LHCN-M2 (cell line): ENCODE results near the gene TACC2. TPM values are rescaled to one million over a fixed set of nuclear protein-coding genes. Genes with fewer than 3 reads are reported as not detected.
A peak's percentile ranks its signal among the peaks of the same experiment; 100 is the strongest.

Source experiments
- DNase-seq: peaks from one replicate; pipeline ENCODE4 v3.0.0-alpha.2; 2012; ENCODE audit warnings: low read depth
- total RNA-seq: library from RNA; depleted of rRNA; stranded (reverse); fragments of >200 nt; gene quantifications from 2 replicates; pipeline ENCODE4 v1.2.3, GENCODE V29; 2014; rRNA removed

TACC2 gene
- total RNA-seq, 1 experiment from 2014 or later: 11.3 TPM

DNA sequence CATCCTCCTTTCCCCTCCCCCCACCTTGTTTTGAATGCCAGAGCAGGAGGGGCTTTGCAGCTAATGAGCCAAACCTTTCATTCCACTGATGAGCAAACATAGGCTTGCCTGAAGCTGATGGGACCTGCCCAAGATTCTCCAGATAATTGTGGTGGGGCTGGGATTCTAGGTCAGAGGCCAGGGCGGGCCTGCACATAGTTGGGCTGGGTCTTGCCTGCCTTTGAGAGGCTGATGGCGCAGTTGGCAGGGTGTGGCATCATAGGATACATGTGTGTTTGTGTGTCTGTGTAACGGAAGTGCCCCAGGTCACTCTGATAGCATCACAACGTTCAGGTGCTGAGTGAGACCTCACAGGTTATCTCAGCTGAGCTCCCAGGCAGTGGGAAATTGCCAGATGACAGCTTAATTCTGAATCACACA lies 305.0 kb downstream of the TACC2 start:
- DNase-seq: no peak

DNA sequence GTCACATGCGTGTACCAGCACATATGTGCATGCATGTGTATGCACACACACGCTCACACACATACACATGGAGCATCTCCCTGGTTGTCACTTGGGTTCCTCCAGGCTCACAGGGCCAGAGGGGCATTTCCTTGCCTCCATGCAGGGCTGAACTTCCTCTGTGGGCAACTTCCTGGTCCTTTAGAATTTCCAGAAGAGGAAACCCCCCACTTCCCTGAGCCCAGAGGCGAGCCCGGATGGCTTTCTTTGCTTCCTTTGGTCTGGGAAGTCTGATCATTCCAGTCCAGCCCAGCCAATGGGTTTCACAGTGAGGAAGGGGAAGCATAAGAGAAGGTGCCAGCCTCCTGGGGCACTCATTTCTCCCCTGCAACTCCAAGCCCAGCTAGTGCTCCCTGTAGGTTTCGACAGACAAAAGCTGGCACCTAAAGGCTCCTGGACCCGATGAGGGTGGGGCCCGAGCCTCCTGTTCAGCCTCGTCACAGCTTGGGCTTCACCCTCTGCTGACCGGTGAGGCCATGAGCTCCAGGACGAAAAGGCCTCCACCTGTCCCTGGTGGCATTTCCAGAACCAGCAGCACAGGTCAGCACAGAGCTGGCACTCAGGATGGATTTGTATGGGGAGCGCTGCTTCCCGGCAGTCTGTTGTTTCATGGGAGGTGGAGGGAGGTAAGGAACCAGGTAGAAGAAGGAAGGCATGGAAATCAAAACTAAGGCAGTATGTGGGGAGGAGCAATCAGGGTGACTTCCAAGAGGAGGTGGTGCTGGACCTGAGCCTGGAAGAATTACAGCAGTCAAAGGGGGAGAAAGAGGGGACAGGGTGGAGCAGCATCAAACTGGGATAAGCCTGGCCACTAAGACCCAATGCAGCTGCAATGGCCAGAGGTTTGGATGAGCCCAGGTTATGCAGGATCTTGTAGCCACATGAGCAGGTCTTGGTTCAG lies 305.8 kb downstream of the TACC2 start:
- no peak for DNase-seq

DNA sequence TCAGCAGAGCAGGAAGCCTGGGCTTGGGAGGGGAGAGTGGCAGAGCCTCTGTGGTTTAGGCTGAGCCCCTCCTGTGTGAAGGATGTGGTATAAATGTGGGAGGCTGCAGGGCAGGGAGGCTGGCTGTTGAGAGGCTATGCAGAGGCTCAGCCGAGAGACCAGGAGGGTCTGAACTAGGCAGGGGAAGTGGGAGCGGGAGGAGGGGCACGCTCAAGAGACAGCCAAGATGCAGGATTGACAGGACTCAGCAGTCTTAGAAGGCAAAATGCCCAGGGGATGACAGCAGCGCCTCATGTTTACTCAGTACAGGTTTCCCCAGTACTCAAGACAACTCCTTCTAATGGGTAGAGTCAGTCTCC lies 306.5 kb downstream of the TACC2 start:
- DNase-seq: no peak

DNA sequence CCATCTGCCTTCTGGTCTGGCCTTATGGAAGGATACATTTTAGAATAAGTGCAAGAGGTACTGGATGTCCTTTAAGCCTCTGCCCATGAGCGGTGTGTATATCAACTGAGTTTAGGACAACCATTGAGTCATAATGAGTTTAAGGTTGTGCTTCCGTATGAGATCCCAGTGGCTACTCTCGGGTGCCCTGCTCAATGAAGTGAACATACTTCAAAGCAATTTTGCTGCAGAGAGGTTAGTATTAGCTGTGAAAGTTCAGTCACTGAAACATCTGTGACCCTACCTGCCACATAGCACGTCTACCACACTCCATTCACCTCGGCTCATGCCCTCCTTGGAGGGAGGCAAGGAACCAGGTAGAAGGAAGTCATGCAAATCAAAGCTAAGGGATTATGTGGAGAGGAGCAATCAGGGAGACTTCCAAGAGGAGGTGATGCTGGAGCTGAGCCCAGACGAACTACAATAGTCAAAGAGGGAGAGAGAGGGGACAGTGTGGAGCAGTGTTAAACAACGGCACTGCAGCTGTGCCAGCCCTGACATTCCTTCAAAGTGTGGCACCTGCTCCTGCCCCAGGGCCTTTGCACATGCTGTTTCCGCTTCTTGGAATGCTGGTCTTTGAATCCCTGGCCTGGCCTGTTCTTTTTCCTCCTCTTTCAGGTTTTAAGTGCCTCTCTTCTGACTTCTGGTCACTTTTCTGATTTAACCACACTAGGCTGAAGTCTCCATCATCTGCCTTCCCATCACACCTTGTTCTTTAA lies 307.6 kb downstream of the TACC2 start:
- no peak for DNase-seq

DNA sequence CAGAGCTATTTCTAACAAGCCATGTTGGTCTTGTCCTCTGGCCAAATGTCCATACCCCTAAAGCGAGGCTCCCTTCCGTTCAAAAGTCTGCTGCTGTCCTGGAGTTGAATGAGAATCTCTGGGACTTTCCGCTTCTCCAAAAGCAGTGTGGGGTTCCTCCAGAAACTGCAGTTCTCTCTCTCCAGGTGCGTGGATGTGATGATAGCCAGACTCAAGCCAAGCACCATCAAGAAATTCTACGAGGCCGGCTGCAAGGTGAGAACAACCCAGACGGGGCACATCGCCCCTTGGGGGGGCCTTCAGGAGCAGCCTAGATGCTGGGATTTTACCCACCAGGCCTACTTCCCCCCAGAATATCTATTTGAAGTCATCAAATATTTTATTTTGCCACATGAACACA lies 308.6 kb downstream of the TACC2 start:
- DNase-seq: no peak

DNA sequence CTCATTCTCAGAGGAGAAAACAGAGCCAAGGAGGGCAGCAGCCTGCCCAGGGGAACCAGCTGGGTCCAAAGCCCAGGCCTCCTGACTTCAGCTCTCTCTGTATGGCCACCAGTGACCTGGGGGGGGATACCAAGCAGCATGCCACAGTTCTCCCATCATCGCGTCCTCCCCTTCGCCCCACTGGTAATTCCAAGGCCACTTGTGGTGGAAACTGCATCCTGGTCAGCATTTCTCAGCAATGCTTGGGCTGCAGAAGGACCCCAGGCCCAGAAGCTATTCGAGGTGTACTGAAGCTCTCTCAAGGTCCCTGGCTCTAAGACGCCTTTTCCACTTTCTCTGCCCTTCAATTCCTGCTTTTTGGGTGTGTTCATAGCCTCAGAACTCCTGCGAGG lies 309.2 kb downstream of the TACC2 start:
- DNase-seq: no peak

DNA sequence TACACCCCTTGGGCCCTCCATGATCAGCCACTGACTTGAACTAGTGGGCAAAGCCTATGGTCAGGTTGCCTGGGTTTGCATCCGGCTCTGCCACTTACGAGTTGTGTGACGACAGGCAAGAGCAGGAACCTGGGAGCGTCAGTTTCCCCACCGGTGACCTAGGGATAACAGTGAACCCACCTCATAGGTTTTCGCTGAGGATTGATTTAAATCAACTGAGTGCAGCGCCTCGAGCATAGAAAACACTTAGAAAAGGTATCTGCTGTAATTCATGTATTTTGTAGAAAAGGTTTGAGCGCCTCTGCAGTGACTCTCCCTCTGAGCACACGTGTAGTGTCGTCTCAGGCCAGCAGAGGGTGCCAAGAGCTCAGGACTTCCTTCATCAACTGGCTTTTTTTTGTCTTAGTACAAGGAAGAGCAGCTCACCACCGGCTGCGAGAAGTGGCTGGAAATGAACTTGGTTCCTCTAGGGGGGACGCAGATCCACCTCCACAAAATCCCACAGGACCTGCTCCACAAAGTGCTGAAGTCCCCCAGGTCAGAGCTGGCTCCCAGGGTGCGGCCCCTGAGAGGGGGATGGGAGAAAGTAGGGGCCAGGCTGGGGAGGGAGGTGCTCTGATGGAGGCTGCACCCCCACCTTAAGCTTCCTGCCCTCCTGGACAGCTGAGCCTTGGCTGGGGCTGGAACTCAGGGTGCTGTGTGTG lies 309.8 kb downstream of the TACC2 start:
- peak; percentile 72 for DNase-seq

DNA sequence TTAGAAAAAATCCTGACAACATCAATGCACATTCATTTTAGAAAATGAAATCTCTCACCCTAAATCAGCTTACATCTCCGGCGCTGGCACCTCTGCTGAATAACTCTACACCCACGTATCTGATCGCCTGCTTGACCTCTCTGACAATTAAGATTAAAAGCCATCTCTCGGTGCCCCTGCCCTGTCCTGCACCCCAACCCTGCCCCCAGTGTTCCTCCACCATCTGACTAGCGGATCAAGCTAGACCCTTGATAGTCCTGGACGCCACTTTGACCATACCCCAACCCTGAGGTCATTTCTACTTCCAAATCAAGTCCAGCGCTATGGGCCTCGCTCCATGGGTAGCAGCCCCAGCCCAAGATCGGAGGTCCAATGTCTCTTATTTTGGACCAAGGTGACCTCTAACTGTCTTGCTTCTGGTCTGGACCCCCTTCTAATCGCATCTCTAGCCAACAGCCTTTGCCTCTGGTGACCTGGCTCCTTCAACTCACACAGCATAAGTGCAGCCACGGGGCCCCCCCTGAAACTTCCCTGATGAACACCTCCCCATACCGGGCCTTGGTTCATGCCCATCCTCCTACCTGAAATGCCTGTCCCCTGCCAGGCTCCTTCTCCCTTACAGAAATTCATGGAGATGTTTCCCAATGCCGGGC lies 310.6 kb downstream of the TACC2 start:
- DNase-seq: no peak

DNA sequence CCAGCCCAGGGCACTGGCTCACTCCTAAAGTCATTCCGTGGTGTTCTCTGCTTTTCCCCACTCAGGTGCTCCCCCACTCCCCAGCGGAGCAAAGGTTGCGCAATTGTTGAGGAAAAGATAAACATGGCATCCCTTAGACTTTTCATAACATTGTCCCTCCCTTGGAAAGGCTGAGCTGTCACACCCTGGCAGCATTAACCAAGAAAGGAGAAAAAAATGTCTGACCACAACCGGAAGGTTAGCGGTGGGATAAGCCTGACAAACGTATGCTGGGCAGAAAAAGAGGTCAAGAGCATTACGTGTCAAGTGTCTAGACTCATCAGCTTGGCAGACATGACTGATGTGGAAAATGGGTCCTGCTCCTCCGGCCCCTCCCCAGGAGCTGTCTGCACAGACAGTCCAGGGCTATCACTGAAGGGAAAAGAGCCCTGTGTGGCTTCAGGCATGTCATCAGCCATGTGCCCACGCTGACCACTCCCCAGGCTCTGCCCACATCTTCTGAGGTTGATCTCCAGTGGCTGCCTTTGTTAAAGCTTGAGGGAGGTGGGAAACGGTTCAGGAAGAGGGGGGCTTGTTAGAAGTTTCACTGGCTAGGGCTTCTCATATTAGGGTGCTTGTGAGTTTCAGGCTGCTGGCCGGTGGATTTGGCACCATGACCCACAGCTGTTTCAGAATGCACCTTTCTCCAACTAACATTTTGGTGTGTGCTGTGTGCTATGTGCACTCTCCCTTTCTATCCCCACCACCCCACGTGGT lies 312.3 kb downstream of the TACC2 start:
- peak; percentile 94 for DNase-seq

DNA sequence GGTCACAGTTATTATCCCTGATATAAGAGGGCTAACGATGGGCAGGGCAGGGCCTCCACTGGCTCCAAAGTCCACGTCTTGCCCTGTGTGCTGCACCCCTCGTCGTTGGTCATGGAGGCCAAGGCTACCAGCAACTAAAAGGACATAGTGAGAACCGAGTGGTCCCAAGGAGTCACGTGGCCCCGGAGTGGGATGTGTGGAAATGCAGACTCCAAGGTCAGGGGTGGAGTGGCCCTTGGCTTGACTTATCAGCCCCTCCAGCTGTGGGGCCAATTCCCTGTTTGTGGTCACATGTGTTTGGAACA lies 312.8 kb downstream of the TACC2 start:
- DNase-seq: no peak

DNA sequence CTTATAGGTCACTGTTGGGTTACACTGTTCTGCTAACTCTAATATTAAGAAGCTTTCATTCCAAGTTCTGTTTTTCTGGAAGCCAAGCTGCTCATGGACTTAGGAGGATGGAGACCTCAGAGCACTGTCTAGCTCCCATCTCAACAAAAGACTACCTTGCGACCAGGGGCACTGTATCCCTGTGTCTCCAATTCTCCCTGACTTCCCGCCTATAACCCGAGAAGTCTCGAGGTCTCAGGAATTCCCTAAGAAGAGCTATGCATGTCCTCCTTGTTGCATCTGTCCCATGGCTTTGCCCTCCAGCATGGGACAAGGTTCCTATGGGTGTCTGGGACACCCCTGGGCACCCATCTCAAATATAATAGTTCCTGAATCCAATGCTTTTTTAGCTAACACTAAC lies 313.4 kb downstream of the TACC2 start:
- no peak for DNase-seq

DNA sequence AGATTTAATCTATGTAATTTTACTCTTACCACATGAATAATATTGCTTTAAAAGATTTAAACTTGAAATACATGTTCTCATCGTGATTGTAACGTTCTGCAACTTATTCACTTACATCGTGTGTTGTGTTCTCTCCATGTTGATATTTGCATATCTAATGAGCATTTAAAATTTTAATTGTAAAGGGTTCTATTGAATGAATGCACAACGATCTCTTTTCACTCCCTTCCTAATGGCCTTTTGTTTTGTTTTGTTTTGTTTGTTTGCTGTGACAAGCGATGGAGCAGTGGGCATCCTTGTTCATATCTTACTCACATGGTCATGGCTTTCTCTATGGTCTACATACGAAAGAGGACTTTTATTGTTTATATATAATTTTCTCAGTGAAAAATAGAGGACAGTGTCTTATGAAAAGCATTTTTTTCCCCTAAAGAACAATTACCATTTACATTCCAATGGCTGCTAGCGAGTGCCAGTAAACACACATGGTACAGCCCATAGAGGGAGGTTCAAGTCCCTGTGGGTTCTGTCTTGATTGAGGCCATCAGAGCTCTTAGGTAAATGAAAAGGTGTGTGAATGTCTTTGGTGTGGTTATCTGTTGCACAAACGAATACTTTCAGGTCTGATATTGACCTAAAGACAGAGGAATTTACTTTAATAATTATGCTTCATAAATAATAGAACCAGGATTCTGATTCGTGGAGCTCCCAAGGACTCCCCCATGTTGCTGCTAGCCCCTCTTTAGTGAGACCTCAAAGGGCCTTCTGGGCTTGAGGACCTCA lies 314.5 kb downstream of the TACC2 start:
- no peak for DNase-seq

Other genes starting within 250 kb of the TACC2 start
- gene ATE1, start 61.1 kb upstream of the TACC2 start, total RNA-seq: 21.1 and 27.1 TPM in 2 replicates
- gene NSMCE4A, start 13.9 kb upstream of the TACC2 start, total RNA-seq: 40.2 and 44.8 TPM in 2 replicates